Activated naive CD8-positive, alpha-beta T cell treated with anti-CD3 and anti-CD28 coated beads, Interleukin-2, amount 50 U/mL, for 16 hours (primary cell): Measurements from ENCODE around the gene NAP1L5.

Experiments
- DNase-seq: peaks from one replicate; pipeline ENCODE4 v3.0.0-alpha.2; 2020; ENCODE audit warnings: low read depth, low spot score

The NAP1L5 gene, protein sequence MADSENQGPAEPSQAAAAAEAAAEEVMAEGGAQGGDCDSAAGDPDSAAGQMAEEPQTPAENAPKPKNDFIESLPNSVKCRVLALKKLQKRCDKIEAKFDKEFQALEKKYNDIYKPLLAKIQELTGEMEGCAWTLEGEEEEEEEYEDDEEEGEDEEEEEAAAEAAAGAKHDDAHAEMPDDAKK

DNA sequence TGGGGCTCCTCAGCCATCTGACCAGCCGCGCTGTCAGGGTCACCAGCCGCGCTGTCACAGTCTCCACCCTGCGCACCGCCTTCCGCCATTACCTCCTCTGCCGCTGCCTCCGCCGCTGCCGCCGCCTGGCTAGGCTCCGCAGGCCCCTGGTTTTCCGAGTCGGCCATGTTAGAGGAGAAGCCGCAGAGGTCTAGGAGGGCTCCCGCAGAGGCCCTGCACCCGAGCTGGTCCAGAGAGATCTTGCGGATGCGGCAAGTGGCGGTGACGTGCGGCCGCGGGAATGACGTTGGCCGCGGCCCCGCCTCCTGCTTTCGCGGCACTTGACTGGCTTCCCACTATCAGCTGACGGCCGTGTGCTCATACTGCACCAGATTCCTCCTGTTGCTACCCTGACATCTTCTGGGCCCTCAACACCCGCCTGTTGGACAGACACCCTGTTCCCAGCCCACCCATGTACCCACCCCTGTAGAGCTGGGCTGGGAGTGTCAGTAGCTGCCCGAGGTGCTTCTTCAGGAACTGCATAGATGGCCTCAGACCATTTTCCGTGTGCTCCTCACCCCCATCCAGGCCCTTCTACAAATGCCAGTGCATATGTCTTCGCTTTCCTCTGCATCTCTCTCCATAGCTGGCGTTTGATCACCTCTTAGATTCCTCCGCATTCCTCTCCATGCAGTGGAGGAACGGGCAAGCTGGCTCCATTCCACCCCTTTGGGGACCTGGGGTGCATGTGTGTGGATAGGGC lies at the start of gene NAP1L5:
Gene NAP1L5, minus strand, starts transcription at position 242 of the 742 bp plus-strand sequence. Its CDS starts 75 bp downstream, at position 167.
- peak; percentile 16 for DNase-seq

GRCh38 chr4:88747351-88747750 lies 49.7 kb upstream of the NAP1L5 start:
- DNase-seq: no peak

- no peak for DNase-seq
These were observed 48.6 kb upstream of the NAP1L5 start for GRCh38 chr4:88746206-88746605.

- DNase-seq: no peak
These were observed 48.0 kb upstream of the NAP1L5 start for GRCh38 chr4:88745581-88746163.

DNA sequence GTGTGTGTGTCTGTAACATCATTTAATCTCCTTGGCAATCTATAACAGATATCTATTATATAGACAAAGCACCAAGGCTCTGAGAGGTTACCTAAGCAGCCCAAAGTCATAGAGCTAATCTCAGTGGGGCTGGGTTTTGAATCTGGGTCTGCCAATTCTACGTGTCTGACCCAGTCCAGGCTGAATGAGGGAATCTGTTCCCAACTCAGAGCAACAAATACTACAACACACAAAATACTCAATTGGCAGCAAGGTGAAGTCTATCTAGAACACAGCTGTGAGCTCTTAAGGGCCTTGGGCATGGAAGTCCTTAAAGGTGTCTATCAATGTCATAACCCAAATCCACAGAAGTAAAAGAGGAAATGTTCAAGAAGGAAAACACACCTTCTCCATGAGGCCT lies 47.5 kb upstream of the NAP1L5 start:
- no peak for DNase-seq

GRCh38 chr4:88744609-88745008 lies 47.0 kb upstream of the NAP1L5 start:
- DNase-seq: no peak

GRCh38 chr4:88743696-88744095 lies 46.1 kb upstream of the NAP1L5 start:
- no peak for DNase-seq

GRCh38 chr4:88742561-88742960 lies 44.9 kb upstream of the NAP1L5 start:
- no peak for DNase-seq

DNA sequence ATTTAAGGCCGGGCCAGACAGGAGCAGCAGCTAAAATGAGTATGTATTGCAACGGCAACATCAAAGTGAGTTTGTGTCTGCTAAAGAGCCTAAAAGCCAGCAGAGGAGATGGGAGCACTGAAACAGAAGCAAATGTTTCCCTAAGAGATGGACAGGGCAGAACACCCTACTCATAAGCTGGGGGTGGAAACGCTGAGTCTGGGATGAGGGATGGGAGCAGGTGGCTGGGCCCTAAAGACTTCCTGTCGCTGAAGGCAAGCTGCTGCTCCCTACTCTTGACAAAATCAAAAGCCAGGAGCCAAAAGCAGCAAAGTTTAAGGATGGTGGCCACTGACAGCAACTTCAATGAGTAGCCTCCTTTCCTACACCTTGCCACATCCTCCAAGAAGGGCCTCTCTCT lies 40.6 kb upstream of the NAP1L5 start:
- no peak for DNase-seq

DNA sequence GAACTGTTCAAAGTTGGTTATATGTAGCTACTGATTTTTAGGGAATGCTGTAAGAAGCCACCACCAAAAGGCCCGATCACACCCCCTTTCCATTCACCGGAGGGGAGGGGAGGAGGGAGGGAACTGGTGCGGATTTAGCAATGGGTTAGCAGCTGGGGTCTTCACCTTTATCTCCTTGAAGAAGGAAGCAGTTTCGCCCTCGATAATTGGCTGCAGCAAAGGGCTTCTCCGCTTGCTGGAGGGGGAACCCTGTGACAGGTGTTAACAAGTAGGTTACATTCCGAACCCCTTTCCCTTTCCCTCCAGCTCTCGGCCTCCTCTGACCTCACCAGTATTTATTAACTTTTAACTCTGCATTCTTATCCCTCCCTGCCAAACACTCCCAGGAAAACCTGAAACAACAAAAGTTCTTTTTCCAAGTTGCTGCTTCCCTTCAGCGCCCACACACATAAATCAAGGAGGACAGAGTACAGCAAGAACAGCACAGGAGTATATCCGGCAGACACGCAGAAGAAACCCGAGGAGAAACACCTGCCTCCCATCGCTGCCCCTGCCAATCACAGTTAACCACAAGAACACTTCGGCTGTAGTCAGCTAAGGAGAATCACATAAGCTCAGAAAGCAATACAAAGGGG lies 39.8 kb upstream of the NAP1L5 start:
- no peak for DNase-seq

GRCh38 chr4:88736264-88736663 lies 38.6 kb upstream of the NAP1L5 start:
- no peak for DNase-seq

DNA sequence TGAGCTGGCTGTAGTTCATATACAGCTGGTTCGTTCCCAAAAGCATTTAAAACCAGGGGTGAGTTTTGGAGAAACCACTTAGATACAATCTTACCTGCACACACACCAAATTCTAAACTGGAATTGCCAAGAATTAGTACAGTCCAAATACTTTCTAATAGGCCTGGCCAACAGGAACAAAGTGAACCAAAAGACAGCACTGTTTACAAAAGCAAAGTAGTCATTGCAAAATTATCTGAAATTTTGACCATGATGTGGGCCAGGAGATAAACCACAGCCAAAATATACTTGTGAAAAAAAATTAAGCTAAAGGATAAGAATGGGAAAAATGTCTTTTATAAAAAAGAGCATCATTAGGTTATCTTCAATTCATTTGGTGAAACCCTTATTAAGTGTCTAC lies 37.9 kb upstream of the NAP1L5 start:
- DNase-seq: no peak

GRCh38 chr4:88734403-88734949 lies 36.8 kb upstream of the NAP1L5 start:
- no peak for DNase-seq

GRCh38 chr4:88732714-88733368 lies 35.2 kb upstream of the NAP1L5 start:
- no peak for DNase-seq

DNA sequence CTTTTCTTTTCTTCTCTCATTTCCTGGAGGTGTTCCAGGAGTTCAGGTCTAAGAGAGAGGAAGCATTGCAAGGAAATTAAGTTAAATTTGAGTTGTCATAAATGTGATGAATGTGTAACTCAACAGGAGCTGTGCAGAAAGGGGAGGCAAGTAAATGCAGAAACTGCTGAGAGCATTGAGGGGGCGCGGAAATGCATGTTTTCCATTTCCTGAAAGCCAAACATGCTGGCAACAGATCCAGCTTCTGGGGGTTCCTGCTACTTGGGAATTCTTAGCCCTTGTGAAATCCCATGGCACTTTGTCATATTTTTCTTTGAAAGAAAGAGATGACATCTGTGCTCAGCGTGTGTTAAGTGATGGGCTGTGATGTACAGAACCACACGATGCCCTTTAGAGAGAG lies 33.8 kb upstream of the NAP1L5 start:
- DNase-seq: no peak

- DNase-seq: no peak
These were observed 33.2 kb upstream of the NAP1L5 start for GRCh38 chr4:88730811-88731210.

- no peak for DNase-seq
These were observed 31.6 kb upstream of the NAP1L5 start for GRCh38 chr4:88729146-88729760.

DNA sequence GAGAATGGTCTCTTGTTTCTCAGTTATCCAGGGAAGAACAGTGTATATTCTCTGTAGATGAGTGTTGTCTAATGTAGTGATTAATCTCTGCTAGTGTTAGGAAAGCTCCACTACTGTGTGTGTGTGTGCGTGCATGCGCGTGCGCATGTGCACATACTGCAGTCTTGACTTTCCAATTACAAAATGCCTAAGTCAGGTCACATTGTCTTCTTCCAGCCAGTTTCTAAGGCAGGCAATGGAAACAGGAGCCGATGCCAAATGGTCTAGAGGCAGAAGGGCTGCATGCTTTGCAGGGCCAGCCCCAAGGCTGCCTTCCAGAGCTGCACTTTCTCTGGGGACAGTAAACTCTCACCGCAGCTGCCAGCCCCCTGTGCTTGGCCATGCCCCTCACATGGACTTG lies 30.5 kb upstream of the NAP1L5 start:
- no peak for DNase-seq

DNA sequence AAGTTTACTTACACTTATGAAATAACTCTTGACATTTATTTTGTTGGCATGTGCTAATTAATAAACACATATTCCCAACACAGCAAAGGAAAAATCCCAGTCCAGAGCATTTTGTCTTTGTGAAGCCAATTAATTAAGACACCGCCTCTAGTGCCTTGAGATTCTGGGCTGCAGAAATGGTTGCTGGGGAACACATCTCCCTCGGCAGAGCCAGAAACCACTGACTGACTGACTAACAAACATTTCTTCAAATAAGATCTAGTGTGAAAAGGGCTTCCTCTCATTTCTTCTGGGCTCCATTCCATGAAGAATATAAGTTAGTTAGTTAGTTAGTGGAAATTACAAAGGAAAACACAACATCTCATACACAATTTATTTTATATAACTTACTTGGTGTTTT lies 28.4 kb upstream of the NAP1L5 start:
- DNase-seq: no peak

GRCh38 chr4:88725143-88725542 lies 27.5 kb upstream of the NAP1L5 start:
- no peak for DNase-seq

- no peak for DNase-seq
These were observed 26.8 kb upstream of the NAP1L5 start for GRCh38 chr4:88724406-88724805.
